Activated T-cell treated with anti-CD3 and anti-CD28 coated beads, Interleukin-2, amount 50 U/mL, for 48 hours (primary cell): ENCODE data around the gene CRYBG1.

Source experiments
- DNase-seq, 2 experiments: peaks; one replicate each; pipeline ENCODE4 v3.0.0-alpha.2; 2020

CRYBG1 gene

GRCh38 chr6:106609699-106610098, 249.2 kb downstream of the CRYBG1 start:
- peak in 1 of 2 experiments; percentile 27 for DNase-seq

- DNase-seq: no peak
Measured at GRCh38 chr6:106611030-106611429, 250.5 kb downstream of the CRYBG1 start.

- no peak for DNase-seq
Measured at GRCh38 chr6:106612671-106613416, 252.3 kb downstream of the CRYBG1 start.

DNA sequence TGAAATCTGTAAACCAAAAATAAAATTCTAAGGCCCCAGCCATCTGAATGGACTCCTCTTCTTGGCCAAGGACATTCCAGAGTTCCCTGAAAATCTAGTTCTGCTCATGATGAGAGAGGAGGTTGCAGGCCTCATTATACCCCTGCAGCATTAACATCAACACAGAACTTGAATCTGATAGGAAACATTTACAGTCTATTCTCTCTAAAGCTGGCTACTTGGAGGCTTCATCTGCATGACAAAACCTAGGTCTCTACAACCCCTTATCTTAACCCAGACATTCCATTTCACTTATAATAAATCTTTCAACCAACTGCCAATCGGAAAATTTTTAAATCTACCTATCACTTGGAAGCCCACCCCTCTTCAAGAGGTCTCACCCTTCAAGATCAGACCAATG, 253.1 kb downstream of the CRYBG1 start:
- DNase-seq: no peak

DNA sequence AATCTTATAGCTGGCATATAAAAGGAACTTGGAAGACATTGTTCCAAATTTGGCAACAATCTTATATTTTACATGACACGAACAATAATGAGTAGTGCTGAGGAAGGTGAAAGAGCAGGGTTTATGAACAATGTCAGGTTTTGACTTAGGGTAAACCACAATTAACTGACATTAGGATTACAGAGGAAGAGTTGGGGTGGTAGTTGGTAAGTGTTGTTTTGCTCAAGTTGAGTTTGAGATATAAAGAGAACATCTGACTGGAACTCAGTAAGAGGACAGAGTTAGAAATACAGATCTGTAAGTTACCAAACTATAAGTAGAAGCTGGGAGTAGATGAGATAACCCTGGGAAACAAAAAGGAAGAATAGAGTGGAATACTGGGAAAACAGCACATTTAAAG, 253.6 kb downstream of the CRYBG1 start:
- no peak for DNase-seq

DNA sequence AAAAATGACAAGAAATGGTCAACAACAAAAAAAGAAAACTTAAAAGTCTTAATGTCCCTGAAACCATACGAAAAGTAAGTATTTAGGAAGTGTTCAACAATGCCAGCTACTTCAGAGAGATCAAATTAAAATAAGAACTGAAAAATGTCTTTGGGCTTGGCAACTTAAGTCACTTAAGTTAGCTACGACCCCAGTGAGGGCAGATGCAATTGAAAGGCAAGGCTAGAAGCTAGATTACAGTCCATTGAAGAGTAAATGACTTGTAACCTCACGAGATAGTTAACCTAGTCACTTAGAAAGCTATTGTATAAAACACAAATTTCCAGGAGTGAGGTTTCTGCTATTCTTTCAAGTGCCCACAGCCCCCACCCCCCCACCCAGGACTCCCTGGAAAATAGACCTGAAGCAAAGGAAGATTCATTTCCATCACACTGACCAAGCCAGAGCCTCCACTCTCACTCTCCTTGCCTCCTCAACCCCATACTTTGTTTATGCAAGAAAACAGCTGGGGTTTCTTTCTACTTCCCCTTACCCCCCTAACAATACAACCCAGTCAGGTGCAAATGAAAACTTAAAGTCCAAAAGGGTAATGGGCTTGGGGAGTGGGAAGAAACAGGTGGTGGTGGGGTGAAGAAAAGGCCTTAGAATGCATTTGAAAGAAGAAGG, 254.2 kb downstream of the CRYBG1 start:
- DNase-seq: no peak

- no peak for DNase-seq
Measured at GRCh38 chr6:106617302-106617701, 256.8 kb downstream of the CRYBG1 start.

GRCh38 chr6:106617857-106618256, 257.3 kb downstream of the CRYBG1 start:
- DNase-seq: no peak

DNA sequence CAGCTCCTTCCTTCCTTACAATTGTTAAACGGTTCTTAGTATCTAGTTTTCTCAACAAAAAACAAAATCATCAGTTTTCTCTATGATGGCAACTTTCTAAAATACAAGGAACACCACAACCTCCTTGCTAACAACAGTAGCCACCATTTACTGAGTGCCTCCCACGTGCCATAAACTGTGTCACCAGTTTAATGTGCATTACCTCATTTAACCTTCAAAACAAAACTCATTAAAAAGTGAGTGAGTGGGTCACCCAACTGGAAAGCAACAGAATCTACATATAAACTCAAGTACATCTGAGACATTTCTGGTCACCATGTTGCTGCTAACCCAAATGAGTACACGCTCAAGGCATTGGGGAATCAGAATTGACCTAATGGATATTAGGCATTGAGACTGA, 257.8 kb downstream of the CRYBG1 start:
- DNase-seq: no peak

- no peak for DNase-seq
Measured at GRCh38 chr6:106619223-106619622, 258.7 kb downstream of the CRYBG1 start.

GRCh38 chr6:106620931-106621672, 260.6 kb downstream of the CRYBG1 start:
- DNase-seq: no peak
